ENCODE results near the gene FGD2. TPM values are rescaled to one million over a fixed set of nuclear protein-coding genes. Genes with fewer than 3 reads are reported as not detected.

Gene FGD2
- total and polyA plus RNA-seq, 5 donors from 2014 or later = 0.21 to 1.9 (median 0.60) TPM; not detected in 1

DNA sequence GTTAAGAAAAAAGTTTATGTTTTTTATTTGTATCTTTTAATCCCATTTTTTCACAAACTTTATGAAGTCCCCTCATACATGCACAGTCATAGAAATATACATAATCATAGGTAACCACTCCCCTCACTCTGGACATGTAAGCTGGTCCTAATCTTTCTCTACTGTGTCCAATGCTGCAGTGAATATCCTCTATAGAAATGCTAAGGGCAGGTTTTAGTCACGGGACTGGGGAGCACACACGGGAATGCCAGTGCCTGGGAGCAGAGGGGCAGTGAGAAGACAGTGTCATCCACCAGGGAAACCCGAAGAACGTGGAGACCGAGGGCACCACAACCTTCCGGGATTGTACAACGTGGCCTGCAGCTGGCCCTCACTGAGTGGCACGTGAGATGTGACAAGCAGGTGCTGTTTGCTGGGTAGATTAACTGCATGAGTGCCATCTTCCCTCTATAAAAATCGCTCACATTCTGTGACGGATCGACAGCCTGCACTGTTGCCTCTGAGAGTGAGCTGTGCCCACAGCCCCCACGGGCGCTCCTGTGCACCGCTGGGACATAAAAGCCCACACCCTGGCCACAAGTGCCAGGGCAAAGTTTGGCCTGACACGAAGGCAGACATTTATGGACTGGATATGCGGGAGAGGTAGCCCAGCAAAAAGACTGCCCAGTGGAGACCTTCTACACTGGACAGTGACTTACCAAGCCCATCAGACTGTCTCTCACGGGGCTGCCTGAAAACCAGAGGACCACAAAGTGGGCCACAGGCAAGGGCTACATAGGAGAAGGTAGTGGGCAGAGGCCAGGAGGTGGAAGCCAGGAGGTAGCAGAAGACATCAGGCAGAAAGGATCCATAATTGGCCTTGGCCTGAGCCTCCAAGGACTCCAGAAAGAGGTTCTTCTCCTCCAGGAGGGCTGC is 63.2 kb downstream of the FGD2 start:
- H3K4me1 ChIP-seq (ENCODE audit: control insufficient read depth, insufficient read depth, low read length, poor library complexity, severe bottlenecking) = no peaks in the 10 kb centered on the region
- no peaks in the 10 kb centered on the region for H3K9me3 ChIP-seq (ENCODE audit: control insufficient read depth in 2 of 2, low read length in 2 of 2)
- no peaks in the 10 kb centered on the region for H3K27me3 ChIP-seq (ENCODE audit: control insufficient read depth, insufficient read depth, low read length)
- H3K27ac Mint-ChIP-seq = peak overlapping the region in 2 of 3 donors; percentile 18 to 39
- no peaks in the 10 kb centered on the region for H3K9me3 Mint-ChIP-seq
- peaks cover 0 to 17% (median 7%) of the 10 kb centered on the region in 4 donors for H3K4me1 Mint-ChIP-seq
- no peak overlapping the region for H3K27ac ChIP-seq (ENCODE audit: insufficient read depth, low read length, poor library complexity, severe bottlenecking)
- no peak for ATAC-seq (ENCODE audit: low read depth in 2 of 2)
- H3K4me3 ChIP-seq (ENCODE audit: low read depth, low read length) = no peak overlapping the region
- no peaks in the 10 kb centered on the region for H3K36me3 Mint-ChIP-seq
- no peaks in the 10 kb centered on the region for H3K27me3 Mint-ChIP-seq
- H3K36me3 ChIP-seq (ENCODE audit: control insufficient read depth, insufficient read depth, low read length) = no peaks in the 10 kb centered on the region
- DNase-seq = no peak
- no peak overlapping the region for H3K4me3 Mint-ChIP-seq

DNA sequence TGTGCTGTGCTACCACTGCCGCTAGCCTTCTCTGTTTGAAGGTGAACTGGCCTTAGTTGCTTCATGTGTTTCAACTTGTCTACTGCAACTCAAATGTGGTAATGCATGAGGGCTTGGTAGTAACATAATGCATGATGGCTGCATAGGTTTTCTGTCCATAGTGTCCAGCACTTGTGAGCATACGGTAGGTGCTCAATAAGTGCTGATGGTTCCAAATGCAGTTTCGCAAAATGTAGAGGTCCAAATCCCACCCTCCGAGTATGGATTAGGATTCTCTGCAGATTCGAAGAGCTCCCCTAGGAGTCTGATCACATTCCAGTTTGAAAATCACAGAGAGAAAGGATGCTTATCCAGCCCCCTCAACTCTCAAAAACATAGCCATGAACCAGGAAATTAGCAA is 64.2 kb downstream of the FGD2 start:
- Histone ChIP-seq H3K36me3 (ENCODE audit: control insufficient read depth, insufficient read depth, low read length) (no peaks in the 10 kb centered on the region), H3K9me3 (ENCODE audit: control insufficient read depth in 2 of 2, low read length in 2 of 2) (no peaks in the 10 kb centered on the region), H3K4me1 (ENCODE audit: control insufficient read depth, insufficient read depth, low read length, poor library complexity, severe bottlenecking) (no peaks in the 10 kb centered on the region), H3K27ac (ENCODE audit: insufficient read depth, low read length, poor library complexity, severe bottlenecking) (no peak overlapping the region), H3K4me3 (ENCODE audit: low read depth, low read length) (no peak overlapping the region), H3K27me3 (ENCODE audit: control insufficient read depth, insufficient read depth, low read length) (no peaks in the 10 kb centered on the region)
- ATAC-seq (ENCODE audit: low read depth in 2 of 2) = no peak
- no peaks in the 10 kb centered on the region for H3K27me3 Mint-ChIP-seq
- no peak for DNase-seq
- no peaks in the 10 kb centered on the region for H3K36me3 Mint-ChIP-seq
- no peak overlapping the region for H3K27ac Mint-ChIP-seq
- no peak overlapping the region for H3K4me3 Mint-ChIP-seq
- H3K4me1 Mint-ChIP-seq = peaks cover 0 to 17% (median 7%) of the 10 kb centered on the region in 4 donors
- H3K9me3 Mint-ChIP-seq = no peaks in the 10 kb centered on the region

DNA sequence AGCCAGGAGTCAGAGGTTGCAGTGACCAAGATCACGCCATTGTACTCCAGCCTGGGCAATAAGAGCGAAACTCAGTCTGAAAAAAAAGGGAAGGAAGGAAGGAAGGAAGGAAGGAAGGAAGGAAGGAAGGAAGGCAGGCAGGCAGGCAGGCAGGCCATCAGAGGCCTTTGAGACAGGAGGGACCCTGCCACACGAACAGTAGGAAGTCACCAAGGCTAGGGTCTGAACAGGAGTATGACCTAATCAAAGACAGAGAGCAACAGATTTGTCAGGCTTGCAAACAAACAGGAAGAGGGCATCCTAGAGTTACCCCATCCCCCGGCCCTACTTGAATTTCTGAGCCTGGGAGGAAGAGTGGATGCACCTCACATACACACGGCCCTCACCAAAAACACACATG is 67.1 kb downstream of the FGD2 start:
- H3K9me3 ChIP-seq (ENCODE audit: control insufficient read depth in 2 of 2, low read length in 2 of 2) = no peaks in the 10 kb centered on the region
- H3K36me3 Mint-ChIP-seq = no peaks in the 10 kb centered on the region
- H3K27me3 Mint-ChIP-seq = peaks cover 4% of the 10 kb centered on the region
- H3K4me1 ChIP-seq (ENCODE audit: control insufficient read depth, insufficient read depth, low read length, poor library complexity, severe bottlenecking) = no peaks in the 10 kb centered on the region
- no peaks in the 10 kb centered on the region for H3K36me3 ChIP-seq (ENCODE audit: control insufficient read depth, insufficient read depth, low read length)
- peaks cover 0 to 17% (median 7%) of the 10 kb centered on the region in 4 donors for H3K4me1 Mint-ChIP-seq
- DNase-seq (peak in 1 of 3 donors; percentile 46), ATAC-seq (ENCODE audit: low read depth in 2 of 2) (peak in 1 of 2 donors; percentile 59)
- no peak overlapping the region for H3K27ac ChIP-seq (ENCODE audit: insufficient read depth, low read length, poor library complexity, severe bottlenecking)
- no peak overlapping the region for H3K4me3 ChIP-seq (ENCODE audit: low read depth, low read length)
- H3K27me3 ChIP-seq (ENCODE audit: control insufficient read depth, insufficient read depth, low read length) = no peaks in the 10 kb centered on the region
- peak overlapping the region in 1 of 4 donors; percentile 28 for H3K4me3 Mint-ChIP-seq
- H3K9me3 Mint-ChIP-seq = no peaks in the 10 kb centered on the region
- H3K27ac Mint-ChIP-seq = peak overlapping the region in 2 of 3 donors; percentile 70 to 80

DNA sequence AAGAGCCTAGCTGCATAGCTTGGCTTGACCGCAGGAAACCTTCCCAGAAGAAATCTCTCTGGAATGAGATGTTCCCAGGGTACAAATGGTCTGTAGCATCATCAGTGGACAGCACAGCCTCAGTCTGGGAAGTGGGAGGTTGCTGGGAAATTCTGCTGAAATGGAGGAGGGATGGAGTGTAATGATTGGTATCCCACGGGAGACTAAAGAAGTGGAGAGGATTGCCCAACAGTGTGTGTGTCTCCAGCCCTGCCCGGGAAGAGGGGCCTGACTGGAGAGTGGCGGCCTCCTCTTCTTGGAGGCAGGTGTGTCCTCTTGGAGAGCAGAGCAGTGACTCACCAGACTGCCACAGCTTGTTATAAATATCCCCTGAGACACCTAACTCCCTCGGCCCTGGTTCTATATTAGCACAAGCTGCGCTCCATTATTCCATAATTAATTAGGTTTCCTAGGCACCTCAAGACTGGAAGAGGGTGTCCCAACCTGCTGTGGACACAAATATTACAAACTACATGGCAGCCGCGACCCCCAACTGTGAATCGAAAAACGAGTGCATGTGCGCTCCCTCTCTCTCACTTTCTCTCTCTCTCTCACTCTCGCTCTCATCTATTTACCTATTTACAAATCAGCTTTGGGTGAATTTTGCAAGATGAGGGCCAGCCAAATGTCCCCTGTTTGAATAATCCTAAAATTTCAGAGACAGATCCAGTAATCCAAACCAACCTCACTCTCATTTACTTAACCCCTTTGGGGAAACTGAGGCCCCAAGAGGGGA is 68.8 kb downstream of the FGD2 start:
- peaks cover 8% of the 10 kb centered on the region for H3K27me3 Mint-ChIP-seq
- no peaks in the 10 kb centered on the region for H3K36me3 ChIP-seq (ENCODE audit: control insufficient read depth, insufficient read depth, low read length)
- no peaks in the 10 kb centered on the region for H3K27me3 ChIP-seq (ENCODE audit: control insufficient read depth, insufficient read depth, low read length)
- no peaks in the 10 kb centered on the region for H3K4me1 ChIP-seq (ENCODE audit: control insufficient read depth, insufficient read depth, low read length, poor library complexity, severe bottlenecking)
- H3K4me3 Mint-ChIP-seq = no peak overlapping the region
- DNase-seq (no peak), ATAC-seq (ENCODE audit: low read depth in 2 of 2) (no peak)
- no peaks in the 10 kb centered on the region for H3K9me3 ChIP-seq (ENCODE audit: control insufficient read depth in 2 of 2, low read length in 2 of 2)
- no peak overlapping the region for H3K4me3 ChIP-seq (ENCODE audit: low read depth, low read length)
- H3K4me1 Mint-ChIP-seq = peaks cover 0 to 17% (median 7%) of the 10 kb centered on the region in 4 donors
- no peak overlapping the region for H3K27ac Mint-ChIP-seq
- no peaks in the 10 kb centered on the region for H3K9me3 Mint-ChIP-seq
- H3K36me3 Mint-ChIP-seq = no peaks in the 10 kb centered on the region
- no peak overlapping the region for H3K27ac ChIP-seq (ENCODE audit: insufficient read depth, low read length, poor library complexity, severe bottlenecking)

DNA sequence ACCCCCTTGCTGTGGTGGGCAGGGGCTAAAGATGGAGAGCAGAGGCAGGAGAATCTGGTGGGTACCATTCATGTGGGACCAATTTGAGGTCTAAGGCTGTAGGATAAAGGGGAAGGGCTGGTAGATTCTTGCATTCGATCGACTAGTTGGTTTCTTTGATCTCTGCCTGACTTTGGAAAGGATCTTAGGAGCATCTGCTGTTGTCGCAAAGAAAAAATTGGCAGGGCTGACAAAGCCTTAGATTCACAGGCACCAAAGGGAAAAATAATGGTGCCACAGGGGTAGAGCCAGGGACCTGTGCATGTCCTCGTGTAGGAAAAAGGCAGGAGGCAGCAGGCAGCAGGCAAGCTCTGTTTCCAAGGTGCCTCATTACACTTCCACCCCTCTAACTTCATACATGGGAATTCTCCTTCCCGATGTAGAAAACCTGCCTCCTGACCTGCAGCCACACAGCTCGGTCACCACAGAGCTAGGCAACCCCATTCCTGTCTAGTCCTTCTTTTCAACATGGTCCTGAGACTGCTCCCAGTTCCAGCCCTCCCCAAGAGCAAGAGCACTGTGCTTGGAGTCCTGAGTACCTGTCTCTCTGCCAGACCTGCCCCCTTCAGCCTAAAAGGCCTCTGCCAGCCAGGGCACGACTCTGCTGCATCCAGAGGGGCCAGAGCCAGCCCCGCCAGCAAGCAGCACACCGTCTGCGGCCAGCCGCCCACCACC is 71.9 kb downstream of the FGD2 start:
- Histone ChIP-seq H3K9me3 (ENCODE audit: control insufficient read depth in 2 of 2, low read length in 2 of 2) (no peaks in the 10 kb centered on the region), H3K4me1 (ENCODE audit: control insufficient read depth, insufficient read depth, low read length, poor library complexity, severe bottlenecking) (no peaks in the 10 kb centered on the region), H3K4me3 (ENCODE audit: low read depth, low read length) (no peak overlapping the region), H3K27ac (ENCODE audit: insufficient read depth, low read length, poor library complexity, severe bottlenecking) (no peak overlapping the region), H3K27me3 (ENCODE audit: control insufficient read depth, insufficient read depth, low read length) (no peaks in the 10 kb centered on the region), H3K36me3 (ENCODE audit: control insufficient read depth, insufficient read depth, low read length) (no peaks in the 10 kb centered on the region)
- H3K36me3 Mint-ChIP-seq = no peaks in the 10 kb centered on the region
- peaks cover 11% of the 10 kb centered on the region for H3K27me3 Mint-ChIP-seq
- no peaks in the 10 kb centered on the region for H3K9me3 Mint-ChIP-seq
- H3K4me3 Mint-ChIP-seq = no peak overlapping the region
- H3K4me1 Mint-ChIP-seq = peaks cover 0 to 7% (median 4%) of the 10 kb centered on the region in 4 donors
- H3K27ac Mint-ChIP-seq = peak overlapping the region in 1 of 3 donors; percentile 59
- DNase-seq = no peak
- ATAC-seq (ENCODE audit: low read depth in 2 of 2) = no peak

DNA sequence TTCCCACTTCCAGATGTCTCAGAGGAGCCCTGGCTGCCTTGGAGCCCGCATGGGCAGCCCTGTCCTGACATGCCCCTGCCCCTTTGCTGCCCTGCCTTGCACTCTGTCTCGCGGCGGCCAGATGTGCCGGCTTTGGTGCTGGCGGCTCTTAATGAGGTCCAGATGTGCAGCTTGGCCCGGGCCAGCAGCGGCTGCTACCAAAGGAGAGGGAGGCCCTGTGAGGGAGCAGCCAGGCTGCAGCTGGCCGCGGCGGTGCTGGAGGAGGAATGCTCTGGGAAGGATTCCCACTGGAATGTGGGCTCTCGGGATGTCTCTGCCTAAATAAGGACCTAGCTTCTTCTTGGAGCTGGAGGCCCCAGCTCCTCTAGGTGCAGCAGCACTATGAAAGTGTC is 72.4 kb downstream of the FGD2 start:
- H3K4me1 Mint-ChIP-seq = peaks cover 0 to 2% (median 0%) of the 10 kb centered on the region in 4 donors
- H3K27ac Mint-ChIP-seq = no peak overlapping the region

More for the DNA sequence above, 72.4 kb downstream of the FGD2 start:
- ATAC-seq (ENCODE audit: low read depth in 2 of 2) (no peak), DNase-seq (no peak)
- no peak overlapping the region for H3K27ac ChIP-seq (ENCODE audit: insufficient read depth, low read length, poor library complexity, severe bottlenecking)
- no peaks in the 10 kb centered on the region for H3K9me3 ChIP-seq (ENCODE audit: control insufficient read depth in 2 of 2, low read length in 2 of 2)
- H3K36me3 ChIP-seq (ENCODE audit: control insufficient read depth, insufficient read depth, low read length) = no peaks in the 10 kb centered on the region
- H3K4me1 ChIP-seq (ENCODE audit: control insufficient read depth, insufficient read depth, low read length, poor library complexity, severe bottlenecking) = no peaks in the 10 kb centered on the region
- Mint-ChIP-seq H3K9me3 (no peaks in the 10 kb centered on the region), H3K4me3 (no peak overlapping the region), H3K27me3 (peaks cover 11% of the 10 kb centered on the region), H3K36me3 (no peaks in the 10 kb centered on the region)
- no peaks in the 10 kb centered on the region for H3K27me3 ChIP-seq (ENCODE audit: control insufficient read depth, insufficient read depth, low read length)
- H3K4me3 ChIP-seq (ENCODE audit: low read depth, low read length) = no peak overlapping the region

Measured in CD4-positive, CD25-positive, alpha-beta regulatory T cell (primary cell).